ENCODE results near the gene ATXN1.
A peak's percentile ranks its signal among the peaks of the same experiment; 100 is the strongest.

ATXN1 gene

DNA sequence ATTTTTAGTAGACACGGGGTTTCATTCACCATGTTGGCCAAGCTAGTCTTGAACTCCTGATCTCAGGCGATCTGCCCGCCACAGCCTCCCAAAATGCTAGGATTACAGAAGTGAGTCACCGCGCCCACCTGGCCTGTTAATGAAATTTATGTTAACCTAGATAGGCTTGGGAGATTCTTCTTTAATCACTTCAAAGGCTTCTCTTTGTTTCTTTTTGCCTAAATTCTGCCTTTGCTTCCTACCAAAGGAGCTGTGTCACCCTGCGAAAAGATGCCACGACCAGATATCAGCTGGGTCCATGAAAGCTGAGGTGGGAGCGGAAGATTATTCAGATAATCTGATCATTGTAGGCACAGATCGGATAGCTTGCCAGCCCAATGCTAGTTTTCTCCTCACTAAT is 447.5 kb downstream of the ATXN1 start:
- Histone ChIP-seq H3K4me1 (ENCODE audit: low read length) (no peaks in the 10 kb centered on the region), H2AFZ (ENCODE audit: low read depth, low read length) (no peak overlapping the region), H3K9me3 (ENCODE audit: insufficient read depth, low read length) (no peaks in the 10 kb centered on the region), H3K79me2 (ENCODE audit: low read length) (no peaks in the 10 kb centered on the region), H4K20me1 (ENCODE audit: insufficient read depth, low read length) (no peaks in the 10 kb centered on the region), H3K36me3 (replicated peaks; ENCODE audit: low read depth, low read length) (no peaks in the 10 kb centered on the region), H3K9ac (ENCODE audit: low read length) (no peak overlapping the region), H3K4me3 (ENCODE audit: low read length) (no peak overlapping the region), H3K4me2 (ENCODE audit: low read length) (no peak overlapping the region), H3K27ac (ENCODE audit: low read length) (no peak overlapping the region), H3K27me3 (ENCODE audit: low read depth, low read length) (peaks cover 20% of the 10 kb centered on the region)
- no peak for TF ChIP-seq EZH2phosphoT487 (IDR thresholded peaks at IDR 0.05; ENCODE audit: low read depth)
- TF ChIP-seq, protein P1, sequence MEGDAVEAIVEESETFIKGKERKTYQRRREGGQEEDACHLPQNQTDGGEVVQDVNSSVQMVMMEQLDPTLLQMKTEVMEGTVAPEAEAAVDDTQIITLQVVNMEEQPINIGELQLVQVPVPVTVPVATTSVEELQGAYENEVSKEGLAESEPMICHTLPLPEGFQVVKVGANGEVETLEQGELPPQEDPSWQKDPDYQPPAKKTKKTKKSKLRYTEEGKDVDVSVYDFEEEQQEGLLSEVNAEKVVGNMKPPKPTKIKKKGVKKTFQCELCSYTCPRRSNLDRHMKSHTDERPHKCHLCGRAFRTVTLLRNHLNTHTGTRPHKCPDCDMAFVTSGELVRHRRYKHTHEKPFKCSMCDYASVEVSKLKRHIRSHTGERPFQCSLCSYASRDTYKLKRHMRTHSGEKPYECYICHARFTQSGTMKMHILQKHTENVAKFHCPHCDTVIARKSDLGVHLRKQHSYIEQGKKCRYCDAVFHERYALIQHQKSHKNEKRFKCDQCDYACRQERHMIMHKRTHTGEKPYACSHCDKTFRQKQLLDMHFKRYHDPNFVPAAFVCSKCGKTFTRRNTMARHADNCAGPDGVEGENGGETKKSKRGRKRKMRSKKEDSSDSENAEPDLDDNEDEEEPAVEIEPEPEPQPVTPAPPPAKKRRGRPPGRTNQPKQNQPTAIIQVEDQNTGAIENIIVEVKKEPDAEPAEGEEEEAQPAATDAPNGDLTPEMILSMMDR (IDR thresholded peaks at IDR 0.05; ENCODE audit: low read depth, low read length) = no peak

DNA sequence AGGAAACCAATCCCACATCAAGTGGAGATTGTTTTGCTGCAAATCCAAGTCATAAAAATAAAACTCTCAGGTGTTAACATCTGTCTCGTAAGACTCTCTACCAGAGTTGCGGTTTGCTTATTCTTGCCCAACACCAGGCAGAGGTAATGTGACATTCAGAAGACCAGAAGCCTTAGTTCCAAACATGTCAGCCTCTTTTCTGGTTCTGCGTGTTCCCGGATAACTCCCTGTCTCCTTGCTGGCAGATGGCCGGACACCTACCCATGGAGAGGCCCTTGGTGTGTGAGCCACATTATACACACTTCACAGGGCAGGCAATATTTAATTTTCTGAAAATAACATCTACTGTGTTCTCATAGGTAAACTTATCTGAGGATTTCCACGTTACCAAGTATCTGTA is 449.5 kb downstream of the ATXN1 start:
- H4K20me1 ChIP-seq (ENCODE audit: insufficient read depth, low read length) = no peaks in the 10 kb centered on the region
- no peak overlapping the region for H3K4me2 ChIP-seq (ENCODE audit: low read length)
- H3K4me1 ChIP-seq (ENCODE audit: low read length) = no peaks in the 10 kb centered on the region
- H3K9ac ChIP-seq (ENCODE audit: low read length) = no peak overlapping the region
- peaks cover 12% of the 10 kb centered on the region for H3K27me3 ChIP-seq (ENCODE audit: low read depth, low read length)
- no peak overlapping the region for H3K27ac ChIP-seq (ENCODE audit: low read length)
- no peaks in the 10 kb centered on the region for H3K79me2 ChIP-seq (ENCODE audit: low read length)
- no peaks in the 10 kb centered on the region for H3K36me3 ChIP-seq (replicated peaks; ENCODE audit: low read depth, low read length)
- no peak overlapping the region for H3K4me3 ChIP-seq (ENCODE audit: low read length)
- no peak for TF ChIP-seq EZH2phosphoT487 (IDR thresholded peaks at IDR 0.05; ENCODE audit: low read depth)
- TF ChIP-seq, protein P1 (IDR thresholded peaks at IDR 0.05; ENCODE audit: low read depth, low read length) = no peak
- H2AFZ ChIP-seq (ENCODE audit: low read depth, low read length) = no peak overlapping the region
- H3K9me3 ChIP-seq (ENCODE audit: insufficient read depth, low read length) = no peaks in the 10 kb centered on the region

DNA sequence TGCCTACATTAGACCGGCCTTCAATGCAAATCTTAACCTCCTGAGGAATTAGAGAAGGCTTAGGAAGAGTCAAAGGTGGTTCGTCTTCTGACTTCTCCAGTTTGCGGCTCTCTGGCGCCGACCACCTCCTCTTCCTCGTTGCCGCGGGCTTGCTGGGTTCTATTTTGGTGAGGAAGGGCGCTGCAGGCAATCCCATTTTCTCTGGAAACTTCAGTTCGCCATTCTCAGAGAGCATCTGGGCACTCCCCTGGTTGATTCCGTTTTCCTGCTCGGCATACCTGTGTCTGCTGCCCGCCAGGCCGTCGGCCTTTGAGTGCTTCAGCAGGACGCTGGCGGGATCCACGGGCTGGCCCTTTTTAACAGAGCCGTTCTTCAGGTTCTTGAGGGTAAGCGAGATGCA is 454.9 kb downstream of the ATXN1 start:
- no peaks in the 10 kb centered on the region for H3K9me3 ChIP-seq (ENCODE audit: insufficient read depth, low read length)

DNA sequence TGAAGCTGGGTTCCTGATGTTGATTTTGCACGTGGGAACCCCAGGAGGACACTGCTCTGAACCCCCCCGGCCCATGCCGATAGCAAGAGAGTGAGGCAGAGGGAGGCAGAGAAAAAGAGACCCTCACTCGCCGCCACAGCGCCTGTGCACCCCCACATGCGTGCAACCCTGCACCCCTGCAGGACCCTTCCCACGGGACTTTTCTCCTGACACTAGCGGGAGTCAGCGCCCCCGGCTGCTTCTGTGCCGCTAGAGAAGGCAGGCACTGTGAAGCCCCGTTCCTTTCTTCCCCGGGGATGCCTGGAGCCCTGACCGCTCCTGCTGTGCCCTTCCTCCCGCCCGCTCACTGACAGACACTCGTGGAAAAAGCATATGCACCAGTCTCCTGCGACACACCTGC is 455.5 kb downstream of the ATXN1 start:
- peaks cover 51% of the 10 kb centered on the region for H3K27me3 ChIP-seq (ENCODE audit: low read depth, low read length)
- TF ChIP-seq, protein P1 (IDR thresholded peaks at IDR 0.05; ENCODE audit: low read depth, low read length) = no peak
- no peak for TF ChIP-seq EZH2phosphoT487 (IDR thresholded peaks at IDR 0.05; ENCODE audit: low read depth)
- H3K4me1 ChIP-seq (ENCODE audit: low read length) = peaks cover 19% of the 10 kb centered on the region
- H3K9me3 ChIP-seq (ENCODE audit: insufficient read depth, low read length) = no peaks in the 10 kb centered on the region
- no peak overlapping the region for H3K27ac ChIP-seq (ENCODE audit: low read length)
- no peaks in the 10 kb centered on the region for H3K36me3 ChIP-seq (replicated peaks; ENCODE audit: low read depth, low read length)
- H3K9ac ChIP-seq (ENCODE audit: low read length) = no peak overlapping the region
- peak overlapping the region; percentile 88 for H3K4me2 ChIP-seq (ENCODE audit: low read length)
- no peaks in the 10 kb centered on the region for H4K20me1 ChIP-seq (ENCODE audit: insufficient read depth, low read length)
- H3K79me2 ChIP-seq (ENCODE audit: low read length) = no peaks in the 10 kb centered on the region
- H3K4me3 ChIP-seq (ENCODE audit: low read length) = peak overlapping the region; percentile 71
- H2AFZ ChIP-seq (ENCODE audit: low read depth, low read length) = no peak overlapping the region

More for the DNA sequence above, 454.9 kb downstream of the ATXN1 start:
- H3K27ac ChIP-seq (ENCODE audit: low read length) = no peak overlapping the region
- H2AFZ ChIP-seq (ENCODE audit: low read depth, low read length) = 0 out of 2 replicates have a peak overlapping the region, but pooled peaks have one; percentile 5
- H3K4me2 ChIP-seq (ENCODE audit: low read length) = peak overlapping the region; percentile 88
- TF ChIP-seq, protein P1 (IDR thresholded peaks at IDR 0.05; ENCODE audit: low read depth, low read length) = no peak
- H4K20me1 ChIP-seq (ENCODE audit: insufficient read depth, low read length) = no peaks in the 10 kb centered on the region
- H3K4me3 ChIP-seq (ENCODE audit: low read length) = peak overlapping the region; percentile 71
- H3K9ac ChIP-seq (ENCODE audit: low read length) = no peak overlapping the region
- no peaks in the 10 kb centered on the region for H3K36me3 ChIP-seq (replicated peaks; ENCODE audit: low read depth, low read length)
- H3K27me3 ChIP-seq (ENCODE audit: low read depth, low read length) = peaks cover 46% of the 10 kb centered on the region
- no peaks in the 10 kb centered on the region for H3K79me2 ChIP-seq (ENCODE audit: low read length)
- peaks cover 19% of the 10 kb centered on the region for H3K4me1 ChIP-seq (ENCODE audit: low read length)
